GM18868 (cell line): ENCODE measurements around the gene HAT1.

Experiments
- ATAC-seq: cut with Tn5 transposase; IDR thresholded peaks from one replicate; pipeline ENCODE4 v1.9.1; 2021; ENCODE audit warnings: mild to moderate bottlenecking, moderate library complexity; ENCODE audit not compliant: unreplicated experiment

HAT1 gene

GRCh38 chr2:172021955-172022354 is 99.7 kb downstream of the HAT1 start:
- no peak for ATAC-seq

- ATAC-seq, result no peak
Observed at GRCh38 chr2:172031536-172031935, 109.3 kb downstream of the HAT1 start.
